OCI-LY7 (cell line): ENCODE results near the gene ATAD3B. TPM values are rescaled to one million over a fixed set of nuclear protein-coding genes. Genes with fewer than 3 reads are reported as not detected.

ENCODE experiments used
- BruUV-seq: library from RNA; stranded (reverse); fragments of 400-500 nt; replicated peaks from 2 replicates; lab custom pipeline; 2021; lab: Mats Ljungman, UMichigan
- CTCF ChIA-PET: fragments of 300-600 bp; sonication (Branson Sonifier 250); formaldehyde crosslinking; loops from one replicate; lab custom pipeline; 2022; ENCODE audit warnings: antibody characterized with exemption; ENCODE audit not compliant: unreplicated experiment; lab: Charles Lee
- POLR2A ChIA-PET: fragments of 300-600 bp; sonication (Branson Sonifier 250); formaldehyde crosslinking; loops from one replicate; lab custom pipeline; 2022; ENCODE audit warnings: antibody characterized with exemption; lab: Charles Lee
- DNase-seq: peaks from one replicate; pipeline ENCODE4 v3.0.0-alpha.2; 2015; ENCODE audit warnings: low spot score
- H2AFZ ChIP-seq: fragments of 200-600 bp; sonication (generic), shearing (Covaris generic); 2 replicates; pipeline ENCODE4 v1.6.1; 2014; ENCODE audit warnings: mild to moderate bottlenecking, antibody characterized with exemption, low read length, moderate library complexity
- H3K27ac ChIP-seq: fragments of 200-600 bp; sonication (generic); 2 replicates; pipeline ENCODE4 v1.5.1; 2014; ENCODE audit warnings: mixed run types, low read depth, mild to moderate bottlenecking, moderate library complexity, low read length, inconsistent platforms; ENCODE audit not compliant: poor library complexity, severe bottlenecking
- H3K36me3 ChIP-seq: fragments of 200-600 bp; sonication (generic); 2 replicates; pipeline ENCODE4 v1.6.1; 2014; ENCODE audit warnings: mild to moderate bottlenecking, antibody characterized with exemption, low read length, moderate library complexity, mixed read lengths; ENCODE audit not compliant: insufficient read depth
- H3K4me1 ChIP-seq: fragments of 200-600 bp; sonication (generic); 2 replicates; pipeline ENCODE4 v1.5.1; 2014; ENCODE audit warnings: mild to moderate bottlenecking, low read length; ENCODE audit not compliant: insufficient read depth, poor library complexity, severe bottlenecking
- H3K4me2 ChIP-seq: fragments of 200-600 bp; sonication (generic); 2 replicates; pipeline ENCODE4 v1.6.1; 2014; ENCODE audit warnings: mild to moderate bottlenecking, low read length
- H3K4me3 ChIP-seq: fragments of 200-600 bp; sonication (generic); 2 replicates; pipeline ENCODE4 v1.5.1; 2014; ENCODE audit warnings: mild to moderate bottlenecking, low read depth, low read length; ENCODE audit not compliant: poor library complexity, severe bottlenecking
- H3K79me2 ChIP-seq: fragments of 200-600 bp; sonication (generic); 2 replicates; pipeline ENCODE4 v1.6.1; 2016; ENCODE audit warnings: low read depth, mild to moderate bottlenecking, low read length, moderate library complexity, mixed read lengths; ENCODE audit not compliant: insufficient read depth
- H3K9me2 ChIP-seq: fragments of 200-600 bp; sonication (generic); 2 replicates; pipeline ENCODE4 v1.6.1; 2016; ENCODE audit warnings: mild to moderate bottlenecking, low read length, mixed read lengths; ENCODE audit not compliant: insufficient read depth
- H3K9me3 ChIP-seq: fragments of 200-600 bp; sonication (generic); 2 replicates; pipeline ENCODE4 v1.6.1; 2014; ENCODE audit warnings: mild to moderate bottlenecking, mixed run types, low read length, mixed read lengths
- H4K20me1 ChIP-seq: fragments of 200-600 bp; sonication (generic); 2 replicates; pipeline ENCODE4 v1.6.1; 2014; ENCODE audit warnings: mild to moderate bottlenecking, antibody characterized with exemption, low read length, moderate library complexity, mixed read lengths; ENCODE audit not compliant: insufficient read depth
- EZH2phosphoT487 ChIP-seq: fragments of 200-600 bp; sonication (generic); IDR thresholded peaks from 2 replicates; pipeline ENCODE4 v1.6.1; 2018; ENCODE audit warnings: low read depth, borderline replicate concordance, mild to moderate bottlenecking, mixed run types, antibody characterized with exemption, low read length, moderate library complexity, mixed read lengths
- intact Hi-C: fragments of 100-400 bp; cut with micrococcal nuclease; formaldehyde crosslinking; loops from one replicate; pipeline ENCODE4 v1.10.0; 2022; ENCODE audit not compliant: unreplicated experiment
- total RNA-seq, 2 experiments: library from RNA; depleted of rRNA in 1 of 2; stranded (reverse); fragments of >200 nt in 1 of 2; shearing (Covaris generic) in 1 of 2; gene quantifications; 2 replicates each; pipeline ENCODE4 v1.2.3, GENCODE V29; 2014 to 2022
- TF ChIP-seq, protein P1 (sequence below): fragments of 200-600 bp; sonication (generic); conservative IDR thresholded peaks from 2 replicates; pipeline ENCODE4 v1.5.1; 2014; ENCODE audit warnings: mild to moderate bottlenecking, antibody characterized with exemption, low read length, moderate library complexity, mixed read lengths

ATAD3B gene
- total RNA-seq, 2 experiments from 2014 or later: 54.9 to 62.4 TPM

DNA sequence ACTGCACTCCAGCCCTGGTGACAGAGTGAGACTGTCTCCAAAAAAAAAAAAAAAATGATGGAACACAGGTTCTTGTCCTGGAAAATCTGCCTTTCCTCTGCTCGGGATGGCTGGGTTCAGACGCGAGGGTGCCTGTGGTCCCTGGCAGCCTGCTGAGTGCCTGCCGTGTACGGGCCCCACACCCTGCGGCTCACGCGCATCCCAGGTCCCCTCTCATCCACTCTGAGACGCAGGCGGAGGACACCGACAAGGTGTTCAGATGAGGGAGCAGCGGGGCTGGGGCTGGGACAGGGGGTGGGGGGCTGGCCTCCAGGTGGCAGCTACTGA, 46.2 kb upstream of the ATAD3B start:
- BruUV-seq: no TSS peak
- POLR2A ChIA-PET: no interaction called here
- Histone ChIP-seq H4K20me1 (no peaks in the 10 kb centered on the region), H3K4me3 (no peak overlapping the region), H3K4me1 (no peaks in the 10 kb centered on the region), H3K79me2 (no peaks in the 10 kb centered on the region), H3K9me2 (no peaks in the 10 kb centered on the region), H3K9me3 (no peaks in the 10 kb centered on the region), H3K27ac (no peak overlapping the region), H3K36me3 (no peaks in the 10 kb centered on the region), H2AFZ (no peak overlapping the region), H3K4me2 (no peak overlapping the region)
- intact Hi-C loops: no loop called here
- CTCF ChIA-PET: no interaction called here
- DNase-seq: no peak
- TF ChIP-seq EZH2phosphoT487: no peak
- TF ChIP-seq, protein P1, sequence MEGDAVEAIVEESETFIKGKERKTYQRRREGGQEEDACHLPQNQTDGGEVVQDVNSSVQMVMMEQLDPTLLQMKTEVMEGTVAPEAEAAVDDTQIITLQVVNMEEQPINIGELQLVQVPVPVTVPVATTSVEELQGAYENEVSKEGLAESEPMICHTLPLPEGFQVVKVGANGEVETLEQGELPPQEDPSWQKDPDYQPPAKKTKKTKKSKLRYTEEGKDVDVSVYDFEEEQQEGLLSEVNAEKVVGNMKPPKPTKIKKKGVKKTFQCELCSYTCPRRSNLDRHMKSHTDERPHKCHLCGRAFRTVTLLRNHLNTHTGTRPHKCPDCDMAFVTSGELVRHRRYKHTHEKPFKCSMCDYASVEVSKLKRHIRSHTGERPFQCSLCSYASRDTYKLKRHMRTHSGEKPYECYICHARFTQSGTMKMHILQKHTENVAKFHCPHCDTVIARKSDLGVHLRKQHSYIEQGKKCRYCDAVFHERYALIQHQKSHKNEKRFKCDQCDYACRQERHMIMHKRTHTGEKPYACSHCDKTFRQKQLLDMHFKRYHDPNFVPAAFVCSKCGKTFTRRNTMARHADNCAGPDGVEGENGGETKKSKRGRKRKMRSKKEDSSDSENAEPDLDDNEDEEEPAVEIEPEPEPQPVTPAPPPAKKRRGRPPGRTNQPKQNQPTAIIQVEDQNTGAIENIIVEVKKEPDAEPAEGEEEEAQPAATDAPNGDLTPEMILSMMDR: no peak

DNA sequence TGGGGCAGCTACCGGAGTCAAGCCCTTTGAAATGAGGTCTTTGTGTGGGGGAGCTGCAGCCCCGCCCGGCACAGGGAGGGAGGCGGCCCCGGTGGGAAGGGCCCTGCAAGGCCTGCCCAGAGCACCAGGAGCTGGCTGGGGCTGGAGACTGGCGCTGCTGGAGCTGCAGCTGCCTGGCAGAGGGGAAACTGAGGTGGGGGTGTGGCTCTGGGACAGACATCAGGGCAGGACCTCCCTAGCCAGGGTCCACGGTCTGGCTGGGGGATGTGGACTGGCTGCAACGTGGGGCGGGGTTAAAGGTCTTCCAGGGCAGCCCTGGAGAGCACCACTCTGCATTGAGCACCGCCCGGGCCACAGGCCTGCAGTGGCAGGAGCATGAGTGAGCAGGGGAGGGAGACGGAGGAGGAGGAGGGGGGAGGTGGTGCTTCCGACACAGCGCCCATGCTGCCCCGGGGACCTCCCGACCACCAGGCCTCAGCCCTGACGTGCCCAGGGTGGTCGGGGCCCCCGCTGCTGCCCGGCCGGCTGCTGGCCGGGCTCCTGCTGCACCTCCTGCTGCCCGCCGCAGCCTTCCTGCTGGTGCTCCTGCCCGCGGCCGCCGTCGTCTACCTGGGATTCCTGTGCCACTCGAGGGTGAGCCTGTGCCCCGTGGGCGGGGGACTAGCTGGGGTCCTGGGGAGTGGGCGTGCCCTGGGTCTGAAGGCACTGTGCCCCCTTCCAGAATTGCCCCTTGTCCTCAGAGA, 45.6 kb upstream of the ATAD3B start:
- BruUV-seq: no TSS peak
- Histone ChIP-seq H3K36me3 (no peaks in the 10 kb centered on the region), H3K9me3 (no peaks in the 10 kb centered on the region), H2AFZ (no peak overlapping the region), H3K79me2 (no peaks in the 10 kb centered on the region), H4K20me1 (no peaks in the 10 kb centered on the region), H3K4me2 (no peak overlapping the region), H3K9me2 (no peaks in the 10 kb centered on the region), H3K4me3 (no peak overlapping the region), H3K27ac (no peak overlapping the region), H3K4me1 (no peaks in the 10 kb centered on the region)
- intact Hi-C loops: no loop called here
- DNase-seq: no peak
- TF ChIP-seq, protein P1: no peak
- TF ChIP-seq EZH2phosphoT487: no peak
- CTCF ChIA-PET: no interaction called here
- POLR2A ChIA-PET: no interaction called here

- TF ChIP-seq, protein P1: no peak
- Histone ChIP-seq H3K4me1 (no peaks in the 10 kb centered on the region), H3K9me2 (no peaks in the 10 kb centered on the region), H3K36me3 (no peaks in the 10 kb centered on the region), H3K4me3 (no peak overlapping the region), H3K4me2 (no peak overlapping the region), H3K27ac (no peak overlapping the region), H3K79me2 (no peaks in the 10 kb centered on the region), H2AFZ (no peak overlapping the region), H4K20me1 (no peaks in the 10 kb centered on the region), H3K9me3 (no peaks in the 10 kb centered on the region)
- intact Hi-C loops: no loop called here
- no TSS peak for BruUV-seq
- ChIA-PET POLR2A (no interaction called here), CTCF (no interaction called here)
- no peak for DNase-seq
Measured at GRCh38 chr1:1426496-1427105, 45.0 kb upstream of the ATAD3B start.
